H7 (cell line): ENCODE results near the gene NOX3. TPM values are rescaled to one million over a fixed set of nuclear protein-coding genes. Genes with fewer than 3 reads are reported as not detected.

Experiments used
- DNase-seq: peaks from one replicate; pipeline ENCODE4 v3.0.0; 2012
- H3K27me3 ChIP-seq: 2 replicates; pipeline ENCODE4 v1.6.0; 2011; ENCODE audit warnings: mild to moderate bottlenecking, low read length; ENCODE audit not compliant: control insufficient read depth, insufficient read depth
- H3K36me3 ChIP-seq: replicated peaks from 2 replicates; pipeline ENCODE4 v1.5.1; 2011; ENCODE audit warnings: low read length; ENCODE audit not compliant: control insufficient read depth, insufficient read depth
- H3K4me3 ChIP-seq: 2 replicates; pipeline ENCODE4 v1.5.1; 2011; ENCODE audit warnings: low read depth, mild to moderate bottlenecking, control low read depth, low read length, moderate library complexity; ENCODE audit not compliant: insufficient read depth
- total RNA-seq: library from RNA; depleted of rRNA; stranded (reverse); fragments of >200 nt; shearing (Covaris generic); gene quantifications from 2 replicates; pipeline ENCODE4 v1.2.3, GENCODE V29; 2014

The NOX3 gene
- total RNA-seq, 1 experiment from 2014 or later = not detected

GRCh38 chr6:155434096-155434495 lies 21.5 kb downstream of the NOX3 start:
- H3K4me3 ChIP-seq = no peak overlapping the region
- no peak for DNase-seq
- no peaks in the 10 kb centered on the region for H3K36me3 ChIP-seq
- no peaks in the 10 kb centered on the region for H3K27me3 ChIP-seq

GRCh38 chr6:155432293-155432692 lies 23.3 kb downstream of the NOX3 start:
- no peak for DNase-seq
- no peaks in the 10 kb centered on the region for H3K27me3 ChIP-seq
- H3K36me3 ChIP-seq = no peaks in the 10 kb centered on the region
- H3K4me3 ChIP-seq = no peak overlapping the region

- no peaks in the 10 kb centered on the region for H3K27me3 ChIP-seq
- DNase-seq = no peak
- H3K36me3 ChIP-seq = no peaks in the 10 kb centered on the region
- H3K4me3 ChIP-seq = no peak overlapping the region
Observed at GRCh38 chr6:155429321-155429893, 26.2 kb downstream of the NOX3 start.

- Histone ChIP-seq H3K27me3 (no peaks in the 10 kb centered on the region), H3K36me3 (no peaks in the 10 kb centered on the region), H3K4me3 (no peak overlapping the region)
- DNase-seq = no peak
Observed at GRCh38 chr6:155426408-155426945, 29.2 kb downstream of the NOX3 start.

GRCh38 chr6:155424181-155424580 lies 31.5 kb downstream of the NOX3 start:
- Histone ChIP-seq H3K36me3 (no peaks in the 10 kb centered on the region), H3K4me3 (no peak overlapping the region), H3K27me3 (no peaks in the 10 kb centered on the region)
- no peak for DNase-seq

- H3K4me3 ChIP-seq = no peak overlapping the region
- no peaks in the 10 kb centered on the region for H3K36me3 ChIP-seq
- no peaks in the 10 kb centered on the region for H3K27me3 ChIP-seq
- no peak for DNase-seq
Observed at GRCh38 chr6:155422635-155423034, 33.0 kb downstream of the NOX3 start.

- DNase-seq = no peak
- H3K36me3 ChIP-seq = no peaks in the 10 kb centered on the region
- no peaks in the 10 kb centered on the region for H3K27me3 ChIP-seq
- no peak overlapping the region for H3K4me3 ChIP-seq
Observed at GRCh38 chr6:155420492-155420891, 35.1 kb downstream of the NOX3 start.

- Histone ChIP-seq H3K36me3 (no peaks in the 10 kb centered on the region), H3K27me3 (no peaks in the 10 kb centered on the region), H3K4me3 (no peak overlapping the region)
- no peak for DNase-seq
Observed at GRCh38 chr6:155419161-155419560, 36.5 kb downstream of the NOX3 start.

- Histone ChIP-seq H3K27me3 (no peaks in the 10 kb centered on the region), H3K4me3 (no peak overlapping the region), H3K36me3 (no peaks in the 10 kb centered on the region)
- peak; percentile 48 for DNase-seq
Observed at GRCh38 chr6:155418017-155418761, 37.5 kb downstream of the NOX3 start.

GRCh38 chr6:155417454-155417853 lies 38.2 kb downstream of the NOX3 start:
- Histone ChIP-seq H3K27me3 (no peaks in the 10 kb centered on the region), H3K4me3 (no peak overlapping the region), H3K36me3 (no peaks in the 10 kb centered on the region)
- DNase-seq = no peak

GRCh38 chr6:155415953-155416352 lies 39.7 kb downstream of the NOX3 start:
- H3K27me3 ChIP-seq = no peaks in the 10 kb centered on the region
- no peak overlapping the region for H3K4me3 ChIP-seq
- no peak for DNase-seq
- H3K36me3 ChIP-seq = no peaks in the 10 kb centered on the region

- H3K4me3 ChIP-seq = no peak overlapping the region
- H3K27me3 ChIP-seq = no peaks in the 10 kb centered on the region
- no peak for DNase-seq
- H3K36me3 ChIP-seq = no peaks in the 10 kb centered on the region
Observed at GRCh38 chr6:155414049-155414448, 41.6 kb downstream of the NOX3 start.

- H3K27me3 ChIP-seq = no peaks in the 10 kb centered on the region
- H3K36me3 ChIP-seq = no peaks in the 10 kb centered on the region
- no peak for DNase-seq
- H3K4me3 ChIP-seq = no peak overlapping the region
Observed at GRCh38 chr6:155412335-155412734, 43.3 kb downstream of the NOX3 start.

- H3K4me3 ChIP-seq = no peak overlapping the region
- no peaks in the 10 kb centered on the region for H3K36me3 ChIP-seq
- no peaks in the 10 kb centered on the region for H3K27me3 ChIP-seq
- no peak for DNase-seq
Observed at GRCh38 chr6:155411154-155412052, 44.2 kb downstream of the NOX3 start.
